K562 (cell line): ENCODE results near the gene TEKT2.

Experiments
- EP300 ChIP-seq: IDR thresholded peaks from 2 replicates; pipeline ENCODE4 v1.6.1; 2012; ENCODE audit warnings: low read length, improper control_type of control experiment
- RAD51 ChIP-seq: fragments of 450-650 bp; IDR thresholded peaks from 2 replicates; pipeline ENCODE4 v1.7.1; 2016; ENCODE audit warnings: low read depth, mild to moderate bottlenecking, borderline replicate concordance
- SMARCC2 ChIP-seq: fragments of 450-650 bp; IDR thresholded peaks from 2 replicates; pipeline ENCODE4 v1.6.1; 2017; ENCODE audit warnings: antibody characterized with exemption, moderate library complexity, mild to moderate bottlenecking, low read depth
- SRSF7 ChIP-seq: fragments of 200-400 bp; formaldehyde crosslinking; optimal IDR thresholded peaks from 2 replicates; pipeline ENCODE3; 2017; ENCODE audit warnings: mild to moderate bottlenecking, low read depth, low read length
- ZFX ChIP-seq: sonication (generic); formaldehyde crosslinking; IDR thresholded peaks from 2 replicates; pipeline ENCODE4 v1.8.0; 2022; ENCODE audit warnings: mild to moderate bottlenecking, missing genetic modification reagents, moderate library complexity

DNA sequence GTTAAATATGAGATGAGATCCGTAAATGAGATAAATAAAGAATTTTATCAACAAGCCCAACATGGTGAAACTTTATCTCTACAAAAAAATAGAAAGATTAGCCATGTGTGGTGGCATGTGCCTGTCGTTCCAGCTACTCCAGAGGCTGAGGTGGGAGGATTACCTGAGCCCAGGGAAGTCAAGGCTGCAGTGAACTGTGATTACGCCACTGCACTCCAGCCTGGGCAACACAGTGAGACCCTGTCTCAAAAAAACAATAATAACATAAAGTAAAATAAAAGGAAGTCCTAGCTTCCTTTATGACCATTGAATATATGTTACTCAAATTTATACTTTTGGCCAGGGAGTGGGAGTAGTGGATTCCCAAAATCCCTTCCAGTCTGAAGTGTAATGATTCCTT, 48.7 kb upstream of the TEKT2 start:
- TF ChIP-seq SRSF7 (no peak), EP300 (no peak), RAD51 (no peak), SMARCC2 (no peak), ZFX (CRISPR knock-in tag) (no peak)
